Stimulated activated CD8-positive, alpha-beta memory T cell treated with anti-CD3 and anti-CD28 coated beads, Interleukin-15, amount 100 ng/mL, for 48 hours (primary cell): ENCODE measurements around the gene CCL15.
"Not testable (repeated sequence)": the region's sequence is repeated elsewhere in the genome, so short reads cannot be mapped to it uniquely, and the experiment has no call there.

ENCODE experiments used
- DNase-seq, 2 donors: peaks; one replicate each; pipeline ENCODE4 v3.0.0-alpha.2; 2020; ENCODE audit warnings: low read depth in 2 of 2

The CCL15 gene

DNA sequence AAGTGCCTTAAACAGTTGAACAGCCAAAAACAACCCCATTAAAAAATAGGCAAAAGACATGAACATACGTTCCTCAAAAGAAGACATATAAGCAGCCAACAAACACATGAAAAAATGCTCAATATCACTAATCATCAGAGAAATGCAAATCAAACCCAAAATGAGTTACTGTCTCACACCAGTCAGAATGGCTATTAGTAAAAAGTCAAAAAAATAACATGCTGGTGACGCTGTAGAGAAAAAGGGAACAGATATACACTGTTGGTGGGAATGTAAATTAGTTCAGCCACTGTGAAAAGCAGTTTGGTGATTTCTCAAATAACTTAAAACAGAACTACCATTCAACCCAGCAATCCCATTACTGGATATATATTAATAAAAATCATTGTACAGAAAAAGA, 6.0 kb downstream of the CCL15 start:
- DNase-seq = not testable (repeated sequence)

DNA sequence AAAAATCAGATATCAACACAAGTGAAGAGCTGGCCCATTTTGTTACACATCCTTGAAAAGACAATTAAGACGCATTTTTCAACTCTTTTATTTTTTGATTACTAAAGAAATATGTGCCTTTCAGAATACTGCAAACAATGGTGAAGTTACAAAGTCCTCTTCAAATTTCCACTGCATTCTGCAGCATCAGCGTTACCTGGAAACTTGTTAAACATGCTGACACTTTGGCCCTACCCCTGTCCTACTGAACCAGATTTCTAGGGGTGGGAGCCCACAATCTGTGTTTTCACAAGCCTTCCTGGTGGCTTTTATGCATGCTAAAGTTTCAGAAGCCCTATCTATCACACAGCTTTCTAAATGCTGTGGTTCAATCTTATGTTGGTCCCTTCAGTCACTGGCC, 10.3 kb downstream of the CCL15 start:
- no peak for DNase-seq

DNA sequence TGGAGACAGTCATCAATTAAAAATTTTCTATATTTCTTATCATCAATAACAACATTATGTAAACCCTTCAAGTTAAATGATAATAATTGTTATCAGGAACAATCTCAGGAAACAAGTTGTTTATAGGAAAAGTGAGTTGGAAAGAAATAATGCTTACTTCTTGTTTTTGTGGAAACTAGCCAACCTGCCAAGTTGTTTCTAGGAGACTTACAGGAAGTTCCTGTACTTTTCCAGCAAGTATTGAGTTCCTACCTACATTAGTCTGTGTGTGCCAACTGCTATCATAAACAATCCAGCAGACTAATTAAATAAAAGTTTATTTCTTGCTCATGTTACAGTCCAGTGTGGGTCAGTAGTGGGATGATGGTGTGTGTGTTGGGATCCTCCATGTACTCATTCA, 13.2 kb downstream of the CCL15 start:
- DNase-seq = no peak

DNA sequence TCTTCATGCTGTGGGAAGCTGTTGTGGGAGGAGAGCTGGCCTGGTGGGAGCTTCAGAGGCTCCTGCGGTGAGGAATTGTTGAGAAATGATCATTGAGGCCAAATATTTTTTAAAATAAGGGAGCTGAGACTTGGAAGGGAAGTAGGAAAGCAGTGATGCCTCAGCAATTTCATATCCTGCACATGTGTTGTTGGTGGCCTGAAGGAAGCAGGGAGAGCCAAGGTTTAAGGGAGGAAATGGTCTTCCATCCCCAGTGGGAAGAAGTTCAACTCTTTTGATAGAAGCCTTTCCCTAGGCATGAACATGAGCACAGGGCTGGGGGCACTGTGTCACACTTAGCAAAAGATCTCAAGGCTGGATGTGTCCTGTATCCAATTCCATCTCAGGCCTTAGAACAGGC, 14.7 kb downstream of the CCL15 start, which contains the start of gene CCL14:
Gene CCL14 (minus strand): TSS at position 87 of the 400 bp plus-strand sequence. CDS start 80 bp downstream, at position 7.
- DNase-seq = no peak

DNA sequence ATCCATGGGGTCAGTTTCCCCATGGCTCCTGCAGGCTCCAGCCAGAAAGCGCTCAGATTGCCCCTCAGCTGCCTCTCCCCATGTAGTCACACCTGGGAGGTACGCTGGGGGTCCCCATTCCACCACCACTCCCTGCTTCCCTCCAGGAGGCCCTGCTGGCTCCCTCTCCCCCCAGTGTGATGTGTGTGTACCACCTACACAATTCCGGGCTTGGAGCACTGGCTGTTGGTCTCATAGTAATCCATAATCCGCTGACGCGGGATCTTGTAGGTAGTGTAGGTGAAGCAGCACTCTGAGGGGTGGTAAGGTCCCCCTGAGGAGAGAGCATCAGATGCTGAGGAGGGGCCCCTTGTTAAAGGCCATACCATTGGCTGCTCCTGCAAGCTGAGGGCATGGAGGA, 17.2 kb downstream of the CCL15 start:
- no peak for DNase-seq

DNA sequence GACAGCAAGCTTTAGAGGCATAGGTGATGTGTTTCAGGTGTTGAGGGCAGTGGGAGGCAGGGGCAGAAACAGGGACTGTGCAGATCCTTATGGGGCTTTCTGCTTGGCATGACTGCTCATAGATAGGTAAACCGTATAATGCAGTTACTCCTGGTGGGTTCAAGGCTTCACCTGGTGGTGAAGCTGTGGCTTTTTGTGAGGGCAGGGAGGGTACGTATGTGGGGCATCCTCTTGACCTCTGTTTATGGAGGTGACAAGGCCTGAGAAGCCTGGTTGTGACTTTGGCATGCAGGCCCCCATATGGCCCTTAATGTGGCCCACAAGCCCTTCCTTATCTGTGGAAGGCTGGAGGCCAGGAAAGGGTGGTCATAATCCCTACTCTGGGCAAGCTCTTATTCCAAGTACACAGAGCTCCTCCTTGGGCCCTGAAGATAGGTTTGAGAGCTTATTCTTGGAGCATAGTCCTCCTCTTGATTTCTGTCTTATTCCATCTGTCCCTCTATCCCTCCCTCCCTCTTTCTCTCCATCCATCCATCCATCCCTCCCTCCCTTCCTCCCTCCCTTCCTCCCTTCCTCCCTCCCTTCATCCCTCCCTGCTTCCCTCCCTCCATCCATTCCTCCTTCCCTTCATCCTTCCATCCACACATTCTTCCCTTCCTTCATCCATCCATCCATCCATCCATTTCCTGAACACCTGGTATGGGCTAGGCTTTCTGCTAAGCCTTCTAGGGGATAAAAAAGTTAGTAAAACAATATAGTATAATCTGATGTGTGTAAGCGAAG, 18.8 kb downstream of the CCL15 start:
- DNase-seq = no peak

DNA sequence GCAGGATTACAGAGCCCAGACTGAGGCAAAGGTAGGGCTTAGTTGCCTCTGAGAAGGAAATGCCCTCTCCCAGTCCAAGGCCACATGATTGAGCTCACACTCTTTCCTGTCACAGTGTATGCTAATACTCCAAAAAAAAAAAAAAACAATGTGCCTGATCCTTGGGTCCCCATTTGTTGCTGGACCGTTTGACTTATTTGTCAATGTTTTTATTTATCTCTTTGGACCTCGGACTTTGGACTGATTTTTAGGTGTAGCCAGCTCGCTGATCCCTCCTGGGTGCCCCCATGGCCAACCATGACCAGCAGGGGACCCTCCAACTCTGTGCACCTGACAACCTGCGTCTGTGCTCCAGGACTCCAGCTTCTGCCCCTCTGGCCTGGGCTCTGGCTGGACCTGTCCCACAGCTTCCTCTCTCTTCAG, 19.4 kb downstream of the CCL15 start:
- DNase-seq = no peak

DNA sequence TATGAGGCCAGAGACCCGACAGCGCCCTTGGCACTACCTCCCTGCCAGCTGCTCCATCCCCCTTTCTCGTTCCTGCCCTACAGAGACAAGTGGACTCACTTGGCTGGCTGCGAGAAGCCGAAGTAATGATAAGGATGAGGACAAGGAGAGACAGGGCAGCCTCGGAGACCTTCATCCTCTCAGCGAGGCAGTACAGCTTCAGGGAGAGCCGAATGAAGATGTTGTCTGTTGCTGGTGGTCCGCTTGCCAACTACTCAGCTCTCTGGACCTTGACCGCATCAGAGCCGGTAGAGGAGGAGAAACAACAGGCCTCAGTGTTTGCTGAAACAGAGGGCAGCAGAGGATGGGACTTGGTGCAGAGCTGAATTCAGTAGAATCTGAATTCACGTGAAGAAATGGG, 20.1 kb downstream of the CCL15 start, which contains the start of gene CCL16:
Gene CCL16 (minus strand): TSS at position 252 of the 400 bp plus-strand sequence. CDS start 77 bp downstream, at position 175.
- DNase-seq = no peak

DNA sequence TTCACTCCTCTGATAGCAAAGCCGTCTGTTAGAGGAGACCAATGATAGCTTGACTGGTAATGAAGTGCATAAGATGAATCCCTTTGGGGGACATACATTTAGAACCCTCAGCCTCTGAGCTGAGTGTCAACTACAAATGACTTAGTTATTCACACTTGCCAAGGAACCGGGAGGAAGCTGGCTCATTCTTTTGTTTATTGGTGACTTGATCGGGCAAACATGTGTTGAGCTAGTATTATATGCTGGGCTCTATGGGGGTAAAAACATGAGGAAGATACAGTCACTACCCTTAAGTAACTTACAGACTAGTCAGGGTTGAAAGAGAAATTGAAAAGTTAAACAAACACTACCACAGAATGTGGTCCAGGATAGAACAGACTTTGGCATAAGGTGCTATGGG, 23.0 kb downstream of the CCL15 start:
- DNase-seq = no peak

DNA sequence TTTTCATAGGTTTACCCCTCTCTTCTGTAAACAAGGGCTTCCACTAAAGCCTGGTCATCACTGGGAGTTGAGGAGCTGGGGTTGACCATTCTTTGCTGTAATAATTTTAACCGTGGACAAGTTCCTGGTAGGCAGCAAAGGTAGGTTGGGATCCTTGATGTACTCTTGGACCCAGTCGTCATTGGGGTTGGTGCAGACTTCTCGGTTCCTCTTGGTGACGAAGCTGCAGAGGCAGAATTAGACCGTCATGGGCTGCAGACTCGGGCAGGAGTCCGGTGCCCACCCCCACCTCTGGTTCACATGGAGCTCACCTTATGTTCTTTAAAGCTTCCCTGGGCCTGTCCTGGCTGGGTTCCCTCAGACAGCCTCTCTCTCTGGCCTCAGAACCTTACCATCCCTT, 23.8 kb downstream of the CCL15 start:
- no peak for DNase-seq

DNA sequence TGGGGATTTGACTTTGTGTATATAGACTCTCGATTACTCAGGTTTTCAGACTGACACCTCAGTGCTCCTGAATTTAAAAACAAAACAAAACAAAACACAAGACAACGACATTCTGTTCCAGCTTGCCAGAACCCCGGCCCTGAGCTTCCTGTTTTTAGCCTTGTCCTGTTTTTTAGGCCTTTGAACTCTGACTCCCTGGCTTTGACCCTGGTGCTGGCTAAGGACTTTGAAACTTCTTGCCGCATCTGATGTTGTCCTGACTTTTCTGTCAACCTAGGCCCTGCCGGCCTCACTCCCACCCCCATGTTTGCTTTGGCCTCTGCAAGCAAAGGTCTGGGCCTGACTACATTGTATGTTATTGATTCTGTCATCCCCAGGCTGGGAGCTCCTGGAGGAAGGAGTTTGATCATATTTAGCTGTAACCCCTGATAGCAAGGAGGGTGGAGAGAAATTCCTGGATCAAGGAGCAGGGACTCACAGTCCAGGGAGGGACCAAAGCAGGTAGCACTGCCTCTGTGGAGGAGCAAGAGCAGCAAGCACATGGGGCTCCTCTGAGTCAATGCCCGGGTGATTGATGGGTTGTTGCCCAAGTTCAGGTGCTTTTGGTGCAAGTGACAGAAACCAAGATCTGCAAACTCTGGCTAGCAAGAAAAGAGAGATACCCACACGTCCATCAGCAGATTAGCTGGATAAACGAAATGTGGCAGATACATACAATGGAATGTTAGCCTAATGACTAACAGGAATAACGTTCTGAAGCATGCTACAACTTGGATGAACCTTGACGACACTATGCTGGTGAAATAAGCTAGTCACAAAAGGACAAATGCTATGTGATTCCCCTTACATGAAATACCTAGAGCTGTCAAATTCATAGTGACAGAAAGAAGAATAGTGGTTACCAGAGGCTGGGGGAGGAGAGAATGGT, 27.8 kb downstream of the CCL15 start:
- DNase-seq = no peak

DNA sequence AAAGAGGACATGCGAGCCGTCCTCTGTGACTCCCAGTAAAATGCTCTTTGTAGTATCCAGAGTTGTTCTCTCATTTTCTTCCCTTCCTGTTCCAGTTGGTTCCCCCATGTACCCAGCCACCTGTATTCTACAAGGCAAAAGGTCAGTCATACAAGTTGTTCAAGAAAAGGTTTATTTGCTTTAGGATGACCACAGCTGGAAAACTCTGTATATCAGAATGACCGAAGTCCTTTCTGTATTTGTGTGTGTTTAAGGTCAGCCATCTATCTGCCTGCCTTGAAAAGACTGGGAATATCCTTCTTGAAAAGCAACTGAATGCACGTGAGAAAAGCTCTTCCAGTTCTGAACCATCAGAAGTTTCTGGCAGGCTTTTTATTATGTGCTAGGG, 28.4 kb downstream of the CCL15 start:
- no peak for DNase-seq

DNA sequence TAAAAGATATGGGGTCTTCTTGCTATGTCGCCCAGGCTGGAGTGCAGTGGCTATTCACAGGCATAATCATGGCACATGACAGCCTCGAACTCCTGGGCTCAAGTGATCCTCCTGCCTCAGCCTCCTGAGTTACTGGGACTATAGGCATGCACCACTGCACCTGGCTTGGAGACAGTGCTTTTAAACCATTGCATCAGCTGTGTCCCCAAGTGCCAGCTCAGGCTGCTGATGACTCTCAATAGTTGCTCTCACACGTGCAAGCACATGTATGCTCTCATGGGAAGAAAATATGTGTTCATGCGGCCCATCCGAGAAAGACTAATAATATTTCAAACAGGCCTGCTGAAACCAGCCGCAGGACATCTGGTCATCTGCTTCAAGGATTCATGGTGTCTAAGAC, 28.8 kb downstream of the CCL15 start:
- DNase-seq = no peak

DNA sequence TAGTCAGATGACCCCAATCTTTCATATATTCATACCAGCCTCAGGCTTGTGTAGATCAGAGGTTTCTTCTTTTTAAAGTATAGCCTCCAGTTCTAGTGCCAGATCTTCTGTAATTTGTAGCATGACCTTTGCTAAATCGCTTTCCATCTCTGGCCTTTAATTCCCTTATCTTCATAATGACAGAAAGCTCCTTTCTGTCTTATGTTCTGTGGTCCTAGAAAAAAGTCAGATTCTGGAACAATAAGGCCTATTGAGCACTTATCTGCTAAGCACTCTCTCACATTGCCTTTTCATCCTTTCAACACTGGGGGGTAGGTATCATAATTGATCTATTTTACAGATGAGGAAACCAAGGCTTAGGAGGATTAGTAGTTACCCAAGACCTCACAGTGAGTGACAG, 29.3 kb downstream of the CCL15 start:
- no peak for DNase-seq

DNA sequence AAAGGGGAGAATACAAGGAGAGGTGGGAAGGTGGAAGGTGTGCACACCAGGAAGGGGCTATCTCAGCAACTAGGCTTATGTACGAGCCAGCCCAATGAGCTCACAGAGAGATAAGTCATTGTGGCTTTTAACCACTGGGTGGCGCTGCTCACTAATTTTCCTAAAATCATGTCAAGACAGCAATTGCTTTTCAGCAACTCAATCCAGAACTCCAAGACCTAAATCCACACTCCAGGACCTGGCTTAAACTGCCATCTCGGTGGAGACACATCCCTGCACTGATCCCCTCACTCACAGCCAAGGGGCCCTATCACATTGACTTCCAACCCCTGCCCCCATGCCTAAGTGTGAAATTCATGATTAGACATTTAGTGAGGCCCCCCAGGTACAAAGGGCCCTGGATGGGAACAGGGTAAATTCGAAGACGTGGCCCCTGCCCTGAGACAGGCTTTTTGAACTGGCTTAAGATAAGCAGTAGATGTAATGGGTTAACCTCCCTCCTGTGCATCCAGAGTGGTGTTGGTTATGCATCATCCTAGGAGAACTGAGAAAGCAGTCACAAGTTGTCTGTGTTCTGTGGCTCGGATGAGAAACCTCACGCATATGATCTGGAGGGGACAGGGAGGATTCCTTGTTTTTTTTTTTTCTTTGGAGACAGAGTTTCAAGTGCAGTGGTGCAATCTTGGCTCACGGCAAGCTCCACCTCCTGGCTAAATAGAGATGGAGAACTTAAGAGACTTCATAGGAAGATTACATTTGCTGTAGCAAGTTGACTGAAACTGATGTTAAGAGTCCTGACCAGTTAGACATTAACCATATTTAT, 31.6 kb downstream of the CCL15 start:
- peak; percentile 38 to 65 for DNase-seq

DNA sequence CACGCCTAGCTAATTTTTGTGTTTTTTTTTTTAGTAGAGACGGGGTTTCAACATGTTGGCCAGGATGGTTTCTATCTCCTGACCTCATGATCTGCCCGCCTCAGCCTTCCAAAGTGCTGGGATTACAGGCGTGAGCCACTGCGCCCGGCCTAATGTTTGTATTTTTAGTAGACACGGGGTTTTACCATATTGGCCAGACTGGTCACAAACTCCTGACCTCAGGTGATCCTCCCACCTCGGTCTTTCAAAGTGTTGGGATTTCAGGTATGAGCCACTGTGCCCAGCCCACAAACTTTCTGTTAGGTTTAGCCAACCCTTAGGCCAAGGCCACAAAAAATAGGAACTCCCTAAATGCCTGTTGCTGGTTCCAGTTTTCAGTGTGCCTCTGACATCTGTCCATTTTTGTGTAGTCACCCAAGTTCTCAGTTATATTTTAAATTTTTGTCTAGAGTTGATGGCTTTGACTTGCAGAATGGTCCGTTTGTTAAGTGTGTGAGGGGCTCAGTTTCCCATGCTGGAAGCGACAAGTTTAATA, 32.8 kb downstream of the CCL15 start:
- no peak for DNase-seq

DNA sequence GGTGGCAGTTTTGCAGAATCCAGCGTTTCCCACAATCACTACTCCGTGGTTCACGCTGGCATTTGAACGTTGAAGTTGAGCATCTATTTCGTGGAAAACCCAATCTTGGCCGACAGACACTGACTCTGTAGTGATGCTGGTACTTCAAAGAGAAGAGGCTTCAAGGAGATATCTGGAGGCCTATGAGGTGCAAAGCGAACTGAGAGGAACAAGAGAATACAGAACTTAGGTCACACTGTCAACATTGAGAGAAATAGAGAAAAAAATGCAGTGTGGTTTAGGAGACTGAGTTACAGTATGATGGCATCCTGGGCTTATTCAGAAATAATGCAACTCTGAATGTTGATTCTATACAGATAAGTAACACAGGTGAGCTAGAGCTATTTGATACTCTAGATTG, 36.1 kb downstream of the CCL15 start:
- DNase-seq = no peak

DNA sequence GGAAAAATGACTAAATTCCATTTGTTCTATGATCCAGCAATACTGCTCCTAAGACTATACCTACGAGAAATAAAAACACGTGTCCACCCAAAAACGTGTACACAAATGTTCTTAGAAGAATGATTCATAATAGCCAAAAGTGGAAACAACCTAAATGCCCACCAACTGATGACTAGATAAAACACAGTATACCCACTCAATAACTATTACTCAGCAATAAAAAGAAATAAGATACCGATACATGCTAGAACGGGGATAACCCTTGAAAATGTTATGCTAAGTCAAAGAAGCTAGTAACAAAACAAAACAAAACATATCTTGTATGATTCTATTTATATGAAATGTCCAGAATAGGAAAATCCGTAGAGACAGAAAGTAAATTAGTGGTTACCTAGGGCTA, 37.7 kb downstream of the CCL15 start:
- no peak for DNase-seq

DNA sequence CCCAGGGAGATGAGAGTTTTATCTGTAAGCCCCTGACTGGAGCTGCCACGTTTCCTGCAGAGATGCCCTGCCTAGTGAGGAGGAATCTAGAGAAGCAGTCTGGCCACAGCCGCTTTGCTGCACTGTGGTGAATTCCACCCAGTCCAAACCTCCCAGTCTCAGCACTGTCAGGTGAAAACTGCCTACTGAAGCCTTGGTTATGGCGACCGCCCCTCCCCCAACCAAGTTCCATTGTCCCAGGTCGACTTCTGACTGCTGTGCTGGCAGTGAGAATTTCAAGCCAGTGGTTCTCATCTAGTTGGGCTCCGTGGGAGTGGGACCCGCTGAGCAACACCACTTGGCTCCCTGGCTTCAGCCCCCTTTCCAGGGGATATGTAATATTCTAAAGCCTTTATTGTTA, 47.6 kb downstream of the CCL15 start:
- DNase-seq = no peak

DNA sequence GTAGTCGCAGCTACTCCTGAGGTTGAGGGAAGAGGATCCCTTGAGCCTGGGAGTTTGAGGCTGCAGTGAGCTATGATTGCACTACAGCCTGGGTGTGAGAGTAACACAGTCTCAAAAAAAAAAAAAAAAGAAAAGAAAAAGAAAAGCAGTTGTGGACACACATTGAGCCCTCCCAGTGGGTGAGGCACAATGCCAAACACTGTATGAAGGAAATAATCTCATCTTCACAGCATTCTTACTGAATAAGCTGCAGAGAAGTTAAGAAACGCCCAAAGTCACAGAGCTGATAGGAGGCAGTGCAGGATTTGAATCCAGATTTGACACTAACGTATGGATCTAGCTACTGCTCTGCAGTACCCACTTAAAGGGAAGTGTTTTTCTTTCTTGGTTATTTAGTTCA, 52.0 kb downstream of the CCL15 start:
- DNase-seq = no peak

DNA sequence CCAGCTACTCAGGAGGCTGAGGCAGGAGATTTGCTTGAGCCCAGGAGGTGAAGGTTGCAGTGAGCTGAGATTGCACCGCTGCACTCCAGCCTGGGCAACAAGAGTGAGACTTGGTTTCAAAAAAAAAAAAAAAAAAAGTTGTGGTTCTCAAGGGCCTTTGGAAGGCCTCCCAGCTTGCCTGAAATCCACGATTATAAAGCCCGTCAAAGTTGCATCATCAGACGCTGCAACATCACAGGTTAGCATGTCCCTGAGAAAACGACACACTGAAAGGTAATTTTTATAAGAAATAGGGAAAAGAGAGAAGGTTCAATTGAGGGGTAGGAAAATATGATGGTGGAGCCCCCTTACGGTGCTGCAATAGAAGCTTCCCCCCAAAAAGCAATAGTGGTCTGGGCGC, 53.3 kb downstream of the CCL15 start:
- no peak for DNase-seq
